Caco-2 (cell line): ENCODE measurements around the gene SDF2. TPM values are rescaled to one million over a fixed set of nuclear protein-coding genes. Genes with fewer than 3 reads are reported as not detected.
"Not testable (repeated sequence)": the region's sequence is repeated elsewhere in the genome, so short reads cannot be mapped to it uniquely, and the experiment has no call there.

Experiments used
- BruUV-seq: library from RNA; stranded (reverse); fragments of 400-500 nt; replicated peaks from 2 replicates; lab custom pipeline; 2021; lab: Mats Ljungman, UMichigan
- CTCF ChIA-PET: fragments of 300-600 bp; sonication (Branson Sonifier 250); formaldehyde crosslinking; loops from one replicate; lab custom pipeline; 2022; ENCODE audit warnings: antibody characterized with exemption; lab: Charles Lee
- POLR2A ChIA-PET: fragments of 300-600 bp; sonication (Branson Sonifier 250); formaldehyde crosslinking; loops from one replicate; lab custom pipeline; 2022; ENCODE audit warnings: antibody characterized with exemption; lab: Charles Lee
- DNase-seq, 2 experiments: peaks; one replicate each; pipeline versions ENCODE4 v3.0.0 to v3.0.0-alpha.2; 2020 to 2022
- H3K27me3 ChIP-seq: replicated peaks from 2 replicates; pipeline ENCODE4 v1.6.0; 2011; ENCODE audit warnings: low read length; ENCODE audit not compliant: control insufficient read depth, insufficient read depth
- H3K36me3 ChIP-seq: 2 replicates; pipeline ENCODE4 v1.5.1; 2011; ENCODE audit warnings: low read length; ENCODE audit not compliant: control insufficient read depth, insufficient read depth
- H3K4me1 ChIP-seq: fragments of 250-450 bp; sonication (Bioruptor Pico); 2 replicates; pipeline ENCODE4 v1.5.1; 2020; ENCODE audit warnings: mild to moderate bottlenecking
- H3K4me3 ChIP-seq: 2 replicates; pipeline ENCODE4 v1.5.1; 2011; ENCODE audit warnings: low read depth, mild to moderate bottlenecking, control low read depth, low read length
- H3K9me3 ChIP-seq: fragments of 250-450 bp; sonication (Bioruptor Pico); 2 replicates; pipeline ENCODE4 v1.5.1; 2020; ENCODE audit warnings: mild to moderate bottlenecking, moderate library complexity
- H3K27ac Mint-ChIP-seq: one replicate; pipeline ENCODE4 v1.8.0; 2022; ENCODE audit warnings: mixed read lengths; ENCODE audit not compliant: unreplicated experiment
- H3K27me3 Mint-ChIP-seq: one replicate; pipeline ENCODE4 v1.8.0; 2022; ENCODE audit warnings: mixed read lengths; ENCODE audit not compliant: insufficient read depth, unreplicated experiment
- H3K36me3 Mint-ChIP-seq: one replicate; pipeline ENCODE4 v1.8.0; 2022; ENCODE audit warnings: mild to moderate bottlenecking, mixed read lengths; ENCODE audit not compliant: insufficient read depth, unreplicated experiment
- H3K4me1 Mint-ChIP-seq: one replicate; pipeline ENCODE4 v1.8.0; 2022; ENCODE audit warnings: low read depth, mixed read lengths; ENCODE audit not compliant: unreplicated experiment
- H3K4me3 Mint-ChIP-seq: one replicate; pipeline ENCODE4 v1.8.0; 2022; ENCODE audit warnings: mild to moderate bottlenecking, moderate library complexity, mixed read lengths; ENCODE audit not compliant: unreplicated experiment
- H3K9me3 Mint-ChIP-seq: one replicate; pipeline ENCODE4 v1.8.0; 2022; ENCODE audit warnings: mixed read lengths; ENCODE audit not compliant: unreplicated experiment
- CTCF ChIP-seq, 2 experiments: fragments of 200-600 bp in 1 of 2; IDR thresholded peaks; 1 replicate in 1 of 2; 2 replicates in 1 of 2; pipeline versions ENCODE4 v1.5.1 to v1.8.0; 2011 to 2022; ENCODE audit warnings: antibody characterized with exemption in 1 of 2, control low read depth in 1 of 2, inconsistent platforms in 1 of 2, low read depth in 1 of 2, low read length in 1 of 2, mild to moderate bottlenecking in 1 of 2, moderate library complexity in 1 of 2; ENCODE audit not compliant: insufficient read depth in 1 of 2, severe bottlenecking in 1 of 2, unreplicated experiment in 1 of 2
- intact Hi-C: fragments of 100-400 bp; cut with micrococcal nuclease; formaldehyde crosslinking; loops from one replicate; pipeline ENCODE4 v1.10.0; 2022; ENCODE audit not compliant: unreplicated experiment
- total RNA-seq: library from RNA; stranded (reverse); gene quantifications from 2 replicates; pipeline ENCODE4 v1.2.3, GENCODE V29; 2022

SDF2 gene
- total RNA-seq, 1 experiment from 2014 or later, result 63.5 TPM

- Histone ChIP-seq H3K36me3 (peaks cover 2% of the 10 kb centered on the region; the same call in 1 of the 2 replicates), H3K4me1 (no peaks in the 10 kb centered on the region), H3K4me3 (no peak overlapping the region), H3K27me3 (no peaks in the 10 kb centered on the region), H3K9me3 (no peaks in the 10 kb centered on the region)
- no TSS peak for BruUV-seq
- Mint-ChIP-seq H3K27me3 (no peaks in the 10 kb centered on the region), H3K36me3 (peaks cover 53% of the 10 kb centered on the region), H3K4me3 (no peak overlapping the region), H3K9me3 (no peaks in the 10 kb centered on the region), H3K27ac (peak overlapping the region; percentile 19), H3K4me1 (peaks cover 9% of the 10 kb centered on the region)
- peak; percentile 73 to 80 for TF ChIP-seq CTCF (IDR thresholded peaks at IDR 0.05; ENCODE audit: insufficient read depth in 1 of 2, low read depth in 1 of 2, low read length in 1 of 2, severe bottlenecking in 1 of 2, unreplicated experiment in 1 of 2)
- ChIA-PET POLR2A (no interaction called here), CTCF (interaction anchor here (0.6 to 1.4 kb wide), 3 partner anchors 14 to 724 kb away, joined by 3 read pairs; no protein-coding TSS in a partner anchor)
- intact Hi-C loops, result loop anchor here (1.0 to 2.0 kb wide), 2 partner anchors 64 to 119 kb away; no protein-coding TSS in a partner anchor
- peak; percentile 50 to 66 for DNase-seq
Observed at GRCh38 chr17:28612936-28613872, 48.5 kb downstream of the SDF2 start.

GRCh38 chr17:28612531-28612930, 49.2 kb downstream of the SDF2 start:
- Mint-ChIP-seq H3K36me3 (peaks cover 50% of the 10 kb centered on the region), H3K27me3 (no peaks in the 10 kb centered on the region), H3K9me3 (no peaks in the 10 kb centered on the region), H3K4me3 (no peak overlapping the region), H3K4me1 (peaks cover 9% of the 10 kb centered on the region), H3K27ac (no peak overlapping the region)
- ChIA-PET POLR2A (no interaction called here), CTCF (interaction anchor here (0.6 to 1.4 kb wide), 3 partner anchors 13 to 723 kb away, joined by 3 read pairs; no protein-coding TSS in a partner anchor)
- no peak for DNase-seq
- Histone ChIP-seq H3K4me1 (no peaks in the 10 kb centered on the region), H3K27me3 (no peaks in the 10 kb centered on the region), H3K9me3 (no peaks in the 10 kb centered on the region), H3K36me3 (peaks cover 2% of the 10 kb centered on the region; the same call in 1 of the 2 replicates), H3K4me3 (no peak overlapping the region)
- TF ChIP-seq CTCF (IDR thresholded peaks at IDR 0.05; ENCODE audit: insufficient read depth in 1 of 2, low read depth in 1 of 2, low read length in 1 of 2, severe bottlenecking in 1 of 2, unreplicated experiment in 1 of 2), result no peak
- no TSS peak for BruUV-seq
- intact Hi-C loops, result loop anchor here (2.0 kb wide), 1 partner anchor 64 kb away; no protein-coding TSS in a partner anchor

DNA sequence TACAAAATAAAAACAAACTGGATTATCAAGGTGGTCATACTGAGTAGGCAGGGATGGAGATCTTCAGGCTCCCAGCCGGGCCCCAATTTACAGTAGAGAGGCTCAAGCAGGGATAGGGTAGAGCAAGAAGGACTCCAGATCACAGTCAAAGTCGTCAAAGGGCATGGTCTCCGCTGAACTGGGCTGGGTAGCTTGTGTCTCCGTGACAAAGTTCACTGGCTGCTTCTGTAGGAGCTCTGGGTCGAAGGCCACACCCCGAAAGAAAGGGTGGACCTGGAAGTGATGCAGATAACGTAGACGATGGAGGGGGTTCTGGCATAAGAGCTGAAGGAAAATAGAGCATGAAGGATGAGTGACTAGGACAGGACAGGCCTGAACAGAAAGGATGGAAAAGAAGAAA, 51.3 kb downstream of the SDF2 start:
- H3K9me3 ChIP-seq, result no peaks in the 10 kb centered on the region
- no peaks in the 10 kb centered on the region; the same call in 1 of the 2 replicates for H3K4me1 ChIP-seq
- no peak overlapping the region for H3K27ac Mint-ChIP-seq
- peaks cover 2% of the 10 kb centered on the region; the same call in 1 of the 2 replicates for H3K36me3 ChIP-seq
- CTCF ChIA-PET, result no interaction called here
- DNase-seq, result no peak
- H3K27me3 ChIP-seq, result no peaks in the 10 kb centered on the region
- H3K36me3 Mint-ChIP-seq, result peaks cover 38% of the 10 kb centered on the region
- no TSS peak for BruUV-seq
- no peaks in the 10 kb centered on the region for H3K27me3 Mint-ChIP-seq
- POLR2A ChIA-PET, result interaction anchor here (0.6 kb wide), 1 partner anchor 25 kb away, joined by 4 read pairs; no protein-coding TSS in a partner anchor
- H3K4me3 ChIP-seq, result no peak overlapping the region
- H3K4me1 Mint-ChIP-seq, result peaks cover 9% of the 10 kb centered on the region
- intact Hi-C loops, result no loop called here
- H3K4me3 Mint-ChIP-seq, result no peak overlapping the region
- no peaks in the 10 kb centered on the region for H3K9me3 Mint-ChIP-seq
- no peak for TF ChIP-seq CTCF (IDR thresholded peaks at IDR 0.05; ENCODE audit: insufficient read depth in 1 of 2, low read depth in 1 of 2, low read length in 1 of 2, severe bottlenecking in 1 of 2, unreplicated experiment in 1 of 2)

DNA sequence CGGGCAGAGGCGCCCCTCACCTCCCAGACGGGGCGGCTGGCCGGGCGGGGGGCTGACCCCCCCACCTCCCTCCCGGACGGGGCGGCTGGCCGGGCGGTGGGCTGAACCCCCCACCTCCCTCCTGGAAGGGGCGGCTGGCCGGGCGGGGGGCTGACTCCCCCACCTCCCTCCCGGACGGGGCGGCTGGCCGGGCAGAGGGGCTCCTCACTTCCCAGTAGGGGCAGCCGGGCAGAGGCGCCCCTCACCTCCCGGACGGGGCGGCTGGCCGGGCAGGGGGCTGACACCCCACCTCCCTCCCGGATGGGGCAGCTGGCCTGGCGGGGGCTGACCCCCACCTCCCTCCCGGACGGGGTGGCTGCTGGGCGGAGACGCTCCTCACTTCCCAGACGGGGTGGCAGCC, 57.7 kb downstream of the SDF2 start:
- POLR2A ChIA-PET, CTCF ChIA-PET, H3K36me3 ChIP-seq, H3K4me3 ChIP-seq, H3K9me3 Mint-ChIP-seq, H3K9me3 ChIP-seq, H3K27me3 ChIP-seq, H3K4me1 ChIP-seq, BruUV-seq, intact Hi-C loops, DNase-seq, H3K27ac Mint-ChIP-seq, H3K27me3 Mint-ChIP-seq, H3K4me3 Mint-ChIP-seq: not testable (repeated sequence)
- peaks cover 21% of the 10 kb centered on the region for H3K36me3 Mint-ChIP-seq
- H3K4me1 Mint-ChIP-seq, result peaks cover 11% of the 10 kb centered on the region
